Panc1 (cell line): ENCODE measurements around the gene POFUT2. TPM values are rescaled to one million over a fixed set of nuclear protein-coding genes. Genes with fewer than 3 reads are reported as not detected.

Experiments
- ATAC-seq: fragments of 200-7000 bp; cut with Tn5 transposase; 2 replicates; pipeline ENCODE4 v1.9.1; 2020; ENCODE audit warnings: mild to moderate bottlenecking, moderate library complexity
- BruUV-seq: library from RNA; stranded (reverse); fragments of 400-500 nt; replicated peaks from 2 replicates; lab custom pipeline; 2021; lab: Mats Ljungman, UMichigan
- CTCF ChIA-PET: fragments of 300-600 bp; sonication (Branson Sonifier 250); formaldehyde crosslinking; loops from one replicate; lab custom pipeline; 2022; ENCODE audit warnings: antibody characterized with exemption; lab: Charles Lee
- POLR2A ChIA-PET: fragments of 300-600 bp; sonication (Branson Sonifier 250); formaldehyde crosslinking; loops from one replicate; lab custom pipeline; 2022; ENCODE audit warnings: antibody characterized with exemption; lab: Charles Lee
- DNase-seq: peaks from one replicate; pipeline ENCODE4 v3.0.0-alpha.2; 2010; ENCODE audit warnings: low read depth, low spot score
- H3K27ac ChIP-seq: 2 replicates; pipeline ENCODE4 v1.5.1; 2011; ENCODE audit warnings: mild to moderate bottlenecking, low read length, inconsistent platforms
- H3K27me3 ChIP-seq: fragments of 200-500 bp; sonication (Bioruptor generic); 2 replicates; pipeline ENCODE4 v1.6.0; 2014; ENCODE audit warnings: low read length, inconsistent platforms; ENCODE audit not compliant: control insufficient read depth, insufficient read depth
- H3K36me3 ChIP-seq: fragments of 200-500 bp; sonication (Bioruptor generic); 2 replicates; pipeline ENCODE4 v1.5.1; 2014; ENCODE audit warnings: inconsistent platforms, mild to moderate bottlenecking, low read length, moderate library complexity; ENCODE audit not compliant: control insufficient read depth, insufficient read depth
- H3K4me1 ChIP-seq: 2 replicates; pipeline ENCODE4 v1.5.1; 2011; ENCODE audit warnings: inconsistent platforms, mild to moderate bottlenecking, low read length, moderate library complexity; ENCODE audit not compliant: control insufficient read depth, insufficient read depth
- H3K4me3 ChIP-seq, 2 experiments: 2 replicates each; pipeline ENCODE4 v1.5.1; 2011 to 2012; ENCODE audit warnings: low read depth in 2 of 2, low read length in 2 of 2, mild to moderate bottlenecking in 2 of 2, inconsistent platforms in 1 of 2, moderate library complexity in 1 of 2
- H3K9me3 ChIP-seq: fragments of 200-500 bp; sonication (Bioruptor generic); 2 replicates; pipeline ENCODE4 v1.5.1; 2014; ENCODE audit warnings: low read depth, mild to moderate bottlenecking, inconsistent platforms, low read length, moderate library complexity; ENCODE audit not compliant: control insufficient read depth, insufficient read depth
- POLR2AphosphoS5 ChIP-seq: IDR thresholded peaks from 2 replicates; pipeline ENCODE4 v1.6.1; 2012; ENCODE audit warnings: mild to moderate bottlenecking, low read depth, low read length, moderate library complexity
- SIN3A ChIP-seq: IDR thresholded peaks from 2 replicates; pipeline ENCODE4 v1.6.1; 2012; ENCODE audit warnings: low read depth, mild to moderate bottlenecking, low read length, moderate library complexity, borderline replicate concordance; ENCODE audit not compliant: insufficient read depth
- TCF7L2 ChIP-seq: IDR thresholded peaks from 2 replicates; pipeline ENCODE4 v1.6.1; 2011; ENCODE audit warnings: mild to moderate bottlenecking, low read depth, low read length, inconsistent platforms
- in situ Hi-C: cut with HindIII; loops from 2 replicates; pipeline ENCODE4 v1.10.0; 2016; ENCODE audit warnings: low sequenced_read_pairs, low pct_unique_long_range_greater_than_20kb
- intact Hi-C: fragments of 100-400 bp; cut with micrococcal nuclease; formaldehyde crosslinking; loops from one replicate; pipeline ENCODE4 v1.10.0; 2022; ENCODE audit not compliant: unreplicated experiment
- total RNA-seq: library from RNA; stranded (reverse); gene quantifications from one replicate; pipeline ENCODE4 v1.2.1, GENCODE V29; 2021; ENCODE audit not compliant: unreplicated experiment
- TF ChIP-seq, protein P1 (sequence below), 2 experiments: IDR thresholded peaks; 2 replicates each; pipeline ENCODE4 v1.6.1; 2011 to 2012; ENCODE audit warnings: low read depth in 2 of 2, control low read depth in 1 of 2, low read length in 1 of 2, mild to moderate bottlenecking in 1 of 2, moderate library complexity in 1 of 2; ENCODE audit not compliant: insufficient read depth in 1 of 2
- TF ChIP-seq, protein P2 (sequence below): fragments of 450-650 bp; IDR thresholded peaks from 2 replicates; pipeline ENCODE4 v1.5.1; 2017; ENCODE audit warnings: mild to moderate bottlenecking

The POFUT2 gene
- total RNA-seq, 1 experiment from 2014 or later: 59.6 TPM

DNA sequence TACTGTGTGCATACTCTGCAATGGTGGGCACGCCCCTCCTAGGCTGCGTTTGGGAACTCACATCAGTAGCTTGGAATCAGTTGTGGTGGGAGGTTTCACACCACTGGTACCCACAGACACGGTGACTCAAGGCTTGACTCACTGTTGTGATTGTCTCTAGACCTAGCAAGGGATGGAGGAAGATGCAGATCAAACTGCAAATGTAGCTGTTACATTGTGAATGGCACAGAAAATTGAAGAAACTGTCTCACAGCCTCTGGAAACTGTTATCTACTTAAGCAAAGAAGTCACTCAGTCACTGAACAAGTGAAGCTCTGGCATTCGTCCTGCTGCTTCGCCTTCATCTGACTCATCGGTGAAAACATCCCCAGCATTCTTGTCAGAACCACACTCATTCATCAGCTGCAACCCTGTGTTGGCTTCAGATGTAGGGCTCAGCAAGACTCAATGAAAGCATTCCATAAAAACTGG is 59.5 kb downstream of the POFUT2 start:
- DNase-seq (peak; percentile 69), ATAC-seq (peak; percentile 89)
- no peak overlapping the region for H3K27ac ChIP-seq
- no peaks in the 10 kb centered on the region for H3K9me3 ChIP-seq
- H3K36me3 ChIP-seq: no peaks in the 10 kb centered on the region
- CTCF ChIA-PET: no interaction called here
- no TSS peak for BruUV-seq
- POLR2A ChIA-PET: interaction anchor here (0.6 kb wide), 1 partner anchor 59 kb away, joined by 9 read pairs; the partner anchor contains the start of gene POFUT2
- no peak overlapping the region for H3K4me3 ChIP-seq
- in situ Hi-C loops: no loop called here
- no peaks in the 10 kb centered on the region for H3K27me3 ChIP-seq
- intact Hi-C loops: no loop called here
- TF ChIP-seq, protein P1, sequence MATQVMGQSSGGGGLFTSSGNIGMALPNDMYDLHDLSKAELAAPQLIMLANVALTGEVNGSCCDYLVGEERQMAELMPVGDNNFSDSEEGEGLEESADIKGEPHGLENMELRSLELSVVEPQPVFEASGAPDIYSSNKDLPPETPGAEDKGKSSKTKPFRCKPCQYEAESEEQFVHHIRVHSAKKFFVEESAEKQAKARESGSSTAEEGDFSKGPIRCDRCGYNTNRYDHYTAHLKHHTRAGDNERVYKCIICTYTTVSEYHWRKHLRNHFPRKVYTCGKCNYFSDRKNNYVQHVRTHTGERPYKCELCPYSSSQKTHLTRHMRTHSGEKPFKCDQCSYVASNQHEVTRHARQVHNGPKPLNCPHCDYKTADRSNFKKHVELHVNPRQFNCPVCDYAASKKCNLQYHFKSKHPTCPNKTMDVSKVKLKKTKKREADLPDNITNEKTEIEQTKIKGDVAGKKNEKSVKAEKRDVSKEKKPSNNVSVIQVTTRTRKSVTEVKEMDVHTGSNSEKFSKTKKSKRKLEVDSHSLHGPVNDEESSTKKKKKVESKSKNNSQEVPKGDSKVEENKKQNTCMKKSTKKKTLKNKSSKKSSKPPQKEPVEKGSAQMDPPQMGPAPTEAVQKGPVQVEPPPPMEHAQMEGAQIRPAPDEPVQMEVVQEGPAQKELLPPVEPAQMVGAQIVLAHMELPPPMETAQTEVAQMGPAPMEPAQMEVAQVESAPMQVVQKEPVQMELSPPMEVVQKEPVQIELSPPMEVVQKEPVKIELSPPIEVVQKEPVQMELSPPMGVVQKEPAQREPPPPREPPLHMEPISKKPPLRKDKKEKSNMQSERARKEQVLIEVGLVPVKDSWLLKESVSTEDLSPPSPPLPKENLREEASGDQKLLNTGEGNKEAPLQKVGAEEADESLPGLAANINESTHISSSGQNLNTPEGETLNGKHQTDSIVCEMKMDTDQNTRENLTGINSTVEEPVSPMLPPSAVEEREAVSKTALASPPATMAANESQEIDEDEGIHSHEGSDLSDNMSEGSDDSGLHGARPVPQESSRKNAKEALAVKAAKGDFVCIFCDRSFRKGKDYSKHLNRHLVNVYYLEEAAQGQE (IDR thresholded peaks at IDR 0.05; ENCODE audit: insufficient read depth in 1 of 2, low read depth in 2 of 2, low read length in 1 of 2): no peak
- peaks cover 18% of the 10 kb centered on the region for H3K4me1 ChIP-seq

DNA sequence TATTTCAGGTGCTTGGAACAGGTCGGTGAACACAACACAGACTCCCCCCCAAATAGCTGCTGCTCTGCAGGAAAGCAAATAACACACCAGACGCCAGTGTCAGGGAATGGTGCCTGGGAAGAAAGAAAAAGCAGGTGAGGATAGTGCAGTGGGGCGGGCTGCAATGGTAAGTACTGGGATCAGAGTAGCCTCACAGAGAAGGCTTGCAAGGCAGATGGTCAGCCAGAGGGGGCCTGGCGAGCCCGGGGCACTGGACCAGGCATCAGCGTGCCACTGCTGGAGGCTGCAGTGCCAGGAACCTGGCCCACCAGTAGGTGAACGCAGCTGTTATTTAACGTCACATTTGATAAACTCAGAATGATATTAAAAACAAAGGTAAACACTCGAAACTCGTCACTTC is 60.0 kb downstream of the POFUT2 start:
- POLR2A ChIA-PET: interaction anchor here (0.6 kb wide), 1 partner anchor 60 kb away, joined by 9 read pairs; the partner anchor contains the start of gene POFUT2
- peak; percentile 69; the same call in 1 of the 2 replicates for ATAC-seq

GRCh38 chr21:45226540-45227326 is 61.0 kb downstream of the POFUT2 start:
- DNase-seq: no peak
- no peak overlapping the region for H3K27ac ChIP-seq
- POLR2A ChIA-PET: no interaction called here
- in situ Hi-C loops: no loop called here
- TF ChIP-seq POLR2AphosphoS5 (no peak), TCF7L2 (no peak), SIN3A (no peak)
- TF ChIP-seq, protein P1 (IDR thresholded peaks at IDR 0.05; ENCODE audit: insufficient read depth in 1 of 2, low read depth in 2 of 2, low read length in 1 of 2): no peak
- TF ChIP-seq, protein P2, sequence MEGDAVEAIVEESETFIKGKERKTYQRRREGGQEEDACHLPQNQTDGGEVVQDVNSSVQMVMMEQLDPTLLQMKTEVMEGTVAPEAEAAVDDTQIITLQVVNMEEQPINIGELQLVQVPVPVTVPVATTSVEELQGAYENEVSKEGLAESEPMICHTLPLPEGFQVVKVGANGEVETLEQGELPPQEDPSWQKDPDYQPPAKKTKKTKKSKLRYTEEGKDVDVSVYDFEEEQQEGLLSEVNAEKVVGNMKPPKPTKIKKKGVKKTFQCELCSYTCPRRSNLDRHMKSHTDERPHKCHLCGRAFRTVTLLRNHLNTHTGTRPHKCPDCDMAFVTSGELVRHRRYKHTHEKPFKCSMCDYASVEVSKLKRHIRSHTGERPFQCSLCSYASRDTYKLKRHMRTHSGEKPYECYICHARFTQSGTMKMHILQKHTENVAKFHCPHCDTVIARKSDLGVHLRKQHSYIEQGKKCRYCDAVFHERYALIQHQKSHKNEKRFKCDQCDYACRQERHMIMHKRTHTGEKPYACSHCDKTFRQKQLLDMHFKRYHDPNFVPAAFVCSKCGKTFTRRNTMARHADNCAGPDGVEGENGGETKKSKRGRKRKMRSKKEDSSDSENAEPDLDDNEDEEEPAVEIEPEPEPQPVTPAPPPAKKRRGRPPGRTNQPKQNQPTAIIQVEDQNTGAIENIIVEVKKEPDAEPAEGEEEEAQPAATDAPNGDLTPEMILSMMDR: no peak
- no peaks in the 10 kb centered on the region for H3K36me3 ChIP-seq
- no peaks in the 10 kb centered on the region for H3K27me3 ChIP-seq
- no TSS peak for BruUV-seq
- no peak for ATAC-seq
- intact Hi-C loops: no loop called here
- CTCF ChIA-PET: no interaction called here
- H3K4me1 ChIP-seq: peaks cover 18% of the 10 kb centered on the region
- no peaks in the 10 kb centered on the region for H3K9me3 ChIP-seq
- no peak overlapping the region for H3K4me3 ChIP-seq

More for the DNA sequence above, 60.0 kb downstream of the POFUT2 start:
- no peaks in the 10 kb centered on the region for H3K9me3 ChIP-seq
- H3K4me3 ChIP-seq: no peak overlapping the region
- no peak overlapping the region for H3K27ac ChIP-seq
- no peaks in the 10 kb centered on the region for H3K27me3 ChIP-seq
- intact Hi-C loops: no loop called here
- CTCF ChIA-PET: no interaction called here
- H3K4me1 ChIP-seq: peaks cover 18% of the 10 kb centered on the region
- no peak for DNase-seq
- no TSS peak for BruUV-seq
- in situ Hi-C loops: no loop called here
- TF ChIP-seq POLR2AphosphoS5: no peak
- no peaks in the 10 kb centered on the region for H3K36me3 ChIP-seq
